ENCODE data around the gene NNAT.
"Not testable (repeated sequence)": the region's sequence is repeated elsewhere in the genome, so short reads cannot be mapped to it uniquely, and the experiment has no call there.

Gene NNAT

DNA sequence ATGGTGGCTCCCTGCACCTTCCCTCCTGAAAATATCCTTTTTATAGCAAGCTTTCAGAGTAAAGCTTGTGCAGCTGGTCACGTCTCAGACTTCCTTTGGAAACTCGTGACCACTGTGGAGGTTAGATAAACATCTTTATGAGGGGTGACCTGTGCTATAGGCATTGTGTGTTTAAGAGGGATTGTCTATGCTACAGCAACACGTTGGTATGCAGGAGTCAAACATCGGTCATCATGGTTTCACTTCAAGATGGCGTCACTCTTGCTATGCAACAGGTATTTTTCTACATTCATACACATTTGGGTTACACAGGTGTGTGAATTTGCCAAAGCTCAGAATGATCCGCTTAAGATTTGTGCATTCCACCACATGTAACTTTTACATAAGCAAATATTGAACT, 21.2 kb downstream of the NNAT start:
- DNase-seq = no peak

GRCh38 chr20:37543828-37544227, 22.8 kb downstream of the NNAT start:
- DNase-seq = peak; percentile 3

GRCh38 chr20:37544386-37544785, 23.3 kb downstream of the NNAT start:
- DNase-seq = no peak

GRCh38 chr20:37545516-37545915, 24.5 kb downstream of the NNAT start:
- DNase-seq = no peak

DNA sequence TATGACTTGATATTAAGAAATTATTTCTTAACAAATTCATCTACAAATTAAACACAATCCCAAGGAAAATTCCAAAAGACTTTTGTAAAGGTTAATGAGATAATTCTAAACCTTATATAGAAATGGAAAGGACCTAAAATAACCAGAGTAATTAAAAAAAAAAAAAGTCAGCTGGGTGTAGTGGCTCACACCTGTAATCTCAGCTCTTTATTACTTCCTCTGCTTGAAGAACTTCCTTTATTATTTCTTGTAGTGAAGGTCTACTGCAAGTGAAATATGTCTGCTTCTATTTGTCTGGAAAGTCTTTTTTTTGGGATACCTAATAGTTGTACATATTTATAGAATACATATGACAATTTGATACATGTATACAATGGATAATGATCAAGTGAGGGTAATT, 26.9 kb downstream of the NNAT start:
- DNase-seq = no peak

DNA sequence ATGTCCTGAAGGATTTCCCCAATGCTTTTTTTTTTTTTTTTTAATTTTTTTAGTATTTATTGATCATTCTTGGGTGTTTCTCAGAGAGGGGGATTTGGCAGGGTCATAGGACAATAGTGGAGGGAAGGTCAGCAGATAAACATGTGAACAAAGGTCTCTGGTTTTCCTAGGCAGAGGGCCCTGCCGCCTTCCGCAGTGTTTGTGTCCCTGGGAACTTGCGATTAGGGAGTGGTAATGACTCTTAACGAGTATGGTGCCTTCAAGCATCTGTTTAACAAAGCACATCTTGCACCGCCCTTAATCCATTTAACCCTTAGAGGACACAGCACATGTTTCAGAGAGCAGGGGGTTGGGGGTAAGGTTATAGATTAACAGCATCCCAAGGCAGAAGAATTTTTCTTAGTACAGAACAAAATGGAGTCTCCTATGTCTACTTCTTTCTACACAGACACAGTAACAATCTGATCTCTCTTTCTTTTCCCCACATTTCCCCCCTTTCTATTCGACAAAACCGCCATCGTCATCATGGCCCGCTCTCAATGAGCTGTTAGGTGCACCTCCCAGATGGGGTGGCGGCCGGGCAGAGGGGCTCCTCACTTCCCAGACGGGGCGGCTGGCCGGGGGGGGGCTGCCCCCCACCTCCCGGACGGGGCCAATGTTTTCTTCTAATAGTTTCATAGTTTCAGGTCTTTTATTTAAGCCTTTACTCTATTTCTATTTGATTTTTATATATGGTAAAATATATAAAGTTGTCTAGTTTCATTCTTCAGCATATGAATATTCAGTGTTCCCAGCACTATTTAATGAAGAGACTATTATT, 29.3 kb downstream of the NNAT start:
- DNase-seq = not testable (repeated sequence)

GRCh38 chr20:37551660-37552059, 30.6 kb downstream of the NNAT start:
- DNase-seq = not testable (repeated sequence)

DNA sequence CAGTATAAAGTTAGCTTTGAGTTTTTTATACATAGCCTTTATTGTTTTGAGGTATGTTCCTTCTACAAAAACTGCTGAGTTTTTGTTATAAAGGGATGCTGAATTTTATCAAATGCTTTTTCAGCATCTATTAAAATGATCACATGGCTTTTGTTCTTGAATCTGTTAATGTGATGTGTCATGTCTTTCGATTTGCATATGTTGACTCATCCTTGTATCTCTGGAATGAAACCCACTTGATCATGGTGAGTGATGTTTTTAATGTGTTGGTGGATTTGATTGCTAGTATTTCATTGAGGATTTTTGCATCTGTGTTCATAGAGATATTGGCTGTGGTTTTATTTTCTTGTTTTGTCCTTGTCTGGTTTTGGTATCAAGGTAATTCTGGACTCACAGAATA, 31.4 kb downstream of the NNAT start:
- no peak for DNase-seq

- peak; percentile 15 for DNase-seq
Measured at GRCh38 chr20:37554721-37555298, 33.8 kb downstream of the NNAT start.

DNA sequence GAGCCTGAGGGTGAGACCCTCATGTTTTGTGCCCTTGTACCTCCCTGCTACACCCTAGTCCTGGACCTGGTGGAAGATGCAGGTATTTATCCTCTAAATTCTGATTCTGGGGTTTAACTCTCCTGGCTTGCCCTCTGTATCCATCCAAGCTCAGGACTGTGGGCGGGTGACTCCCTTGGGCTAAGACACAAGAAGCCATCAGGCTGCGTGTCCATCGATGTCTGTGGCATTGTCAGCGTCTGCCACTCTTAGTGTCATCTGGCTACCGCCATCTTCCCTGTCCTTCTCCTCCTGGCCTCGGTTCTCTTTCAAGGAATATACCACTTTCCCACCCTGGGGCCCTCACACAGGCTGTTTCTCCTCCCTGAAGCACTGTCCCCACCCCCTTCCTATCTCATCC, 35.5 kb downstream of the NNAT start:
- DNase-seq = no peak

DNA sequence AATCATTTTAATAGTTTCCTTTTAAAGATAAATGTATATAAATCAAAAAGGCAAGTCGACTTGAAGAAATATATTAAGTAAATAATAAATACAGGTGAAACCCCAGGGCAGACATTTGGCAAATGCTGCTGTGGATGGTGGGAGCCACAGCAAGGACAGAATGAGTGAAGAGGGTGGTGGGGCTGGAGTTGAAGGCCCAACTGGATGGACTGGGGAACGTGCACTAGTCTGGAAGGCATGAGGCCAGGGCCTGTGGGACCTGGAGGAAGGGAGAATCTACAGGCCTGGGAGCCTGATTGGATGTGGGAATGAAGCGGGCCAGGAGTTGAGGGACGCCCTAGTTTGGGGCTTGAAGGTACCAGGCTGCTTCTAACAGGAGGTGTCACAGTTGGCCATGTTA, 37.3 kb downstream of the NNAT start:
- DNase-seq = no peak

- DNase-seq = no peak
Measured at GRCh38 chr20:37558779-37559178, 37.7 kb downstream of the NNAT start.

DNA sequence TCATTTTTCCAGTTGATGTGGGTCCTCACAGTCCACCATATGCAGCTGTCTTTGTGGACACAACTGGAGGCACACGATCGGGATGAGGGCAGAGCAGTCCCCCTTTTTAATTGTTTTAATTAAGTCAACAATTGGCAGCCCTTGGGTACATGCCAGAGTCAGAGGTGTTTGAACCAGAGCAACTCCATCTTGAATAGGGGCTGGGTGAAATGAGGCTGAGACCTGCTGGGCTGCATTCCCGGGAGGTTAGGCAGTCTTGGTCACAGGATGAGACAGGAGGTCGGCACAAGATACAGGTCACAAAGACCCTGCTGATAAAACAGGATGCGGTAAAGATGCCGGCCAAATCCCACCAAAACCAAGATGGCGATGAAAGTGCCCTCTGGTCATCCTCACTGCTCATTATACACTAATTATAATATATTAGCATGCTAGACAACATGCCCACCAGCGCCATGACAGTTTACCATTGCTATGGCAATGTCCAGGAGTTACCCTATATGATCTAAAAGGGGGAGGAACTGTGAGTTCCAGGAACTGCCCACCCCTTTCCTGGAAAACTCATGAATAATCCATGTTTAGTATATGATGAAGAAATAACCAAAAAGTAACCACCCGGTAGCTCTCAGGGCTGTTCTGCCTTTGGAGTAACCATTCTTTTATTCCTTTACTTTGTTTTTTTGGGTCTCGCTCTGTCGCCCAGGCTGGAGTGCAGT, 38.4 kb downstream of the NNAT start:
- DNase-seq = no peak

GRCh38 chr20:37560629-37561028, 39.6 kb downstream of the NNAT start:
- DNase-seq = no peak

DNA sequence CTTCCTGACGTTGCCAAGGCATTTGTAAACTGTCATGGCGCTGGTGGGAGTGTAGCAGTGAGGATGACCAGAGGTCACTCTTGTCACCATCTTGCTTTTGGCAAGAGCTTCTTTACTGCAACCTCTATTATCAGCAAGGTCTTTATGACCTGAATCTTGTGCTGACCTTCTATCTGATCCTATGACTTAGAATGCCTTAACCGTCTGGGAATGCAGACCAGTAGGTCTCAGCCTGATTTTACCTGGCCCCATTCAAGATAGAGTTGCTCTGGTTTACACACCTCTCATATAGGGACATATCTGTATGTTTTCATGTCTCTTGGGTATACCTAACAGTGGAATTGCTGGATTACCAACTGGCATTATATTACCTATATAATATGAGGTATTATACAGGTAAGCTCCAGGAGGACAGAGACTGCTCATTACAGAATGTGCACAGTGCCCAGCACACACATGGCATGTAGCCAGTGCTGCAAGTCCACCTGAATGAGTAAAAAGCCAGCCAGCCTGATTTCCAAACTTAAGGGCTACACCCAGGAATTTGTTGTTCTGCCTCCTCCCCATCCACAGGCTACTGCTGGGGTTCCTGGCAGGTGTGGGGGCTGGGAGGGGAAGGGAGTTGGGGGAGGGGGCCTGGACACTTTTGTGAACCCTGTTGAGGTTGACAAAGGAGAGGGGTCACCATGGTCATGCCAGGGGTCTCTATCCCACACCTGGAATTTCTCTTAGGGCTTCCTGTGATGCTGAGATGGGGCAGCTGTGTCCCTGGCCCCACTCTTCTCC, 41.8 kb downstream of the NNAT start:
- no peak for DNase-seq

DNA sequence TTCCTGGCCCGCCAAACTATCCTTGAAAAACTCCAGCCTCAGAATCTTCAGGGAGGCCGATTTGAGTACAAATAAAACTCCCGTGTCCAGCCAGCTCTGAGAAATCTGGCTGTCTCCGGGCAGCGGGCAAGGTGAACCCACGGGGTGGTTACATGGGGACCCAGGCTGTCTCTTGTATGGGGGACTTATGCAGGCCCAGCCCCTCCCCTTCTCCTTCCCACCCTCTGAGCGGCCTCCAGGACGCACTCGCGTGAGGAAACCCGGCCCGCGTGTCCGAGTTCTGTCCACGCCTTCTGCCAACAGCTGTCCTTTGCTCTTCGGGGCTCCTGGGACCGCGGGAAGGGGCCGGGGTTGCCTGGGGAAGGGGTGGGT, 43.0 kb downstream of the NNAT start:
- DNase-seq = no peak

- peak; percentile 58 for DNase-seq
Measured at GRCh38 chr20:37564388-37565133, 43.5 kb downstream of the NNAT start.

DNA sequence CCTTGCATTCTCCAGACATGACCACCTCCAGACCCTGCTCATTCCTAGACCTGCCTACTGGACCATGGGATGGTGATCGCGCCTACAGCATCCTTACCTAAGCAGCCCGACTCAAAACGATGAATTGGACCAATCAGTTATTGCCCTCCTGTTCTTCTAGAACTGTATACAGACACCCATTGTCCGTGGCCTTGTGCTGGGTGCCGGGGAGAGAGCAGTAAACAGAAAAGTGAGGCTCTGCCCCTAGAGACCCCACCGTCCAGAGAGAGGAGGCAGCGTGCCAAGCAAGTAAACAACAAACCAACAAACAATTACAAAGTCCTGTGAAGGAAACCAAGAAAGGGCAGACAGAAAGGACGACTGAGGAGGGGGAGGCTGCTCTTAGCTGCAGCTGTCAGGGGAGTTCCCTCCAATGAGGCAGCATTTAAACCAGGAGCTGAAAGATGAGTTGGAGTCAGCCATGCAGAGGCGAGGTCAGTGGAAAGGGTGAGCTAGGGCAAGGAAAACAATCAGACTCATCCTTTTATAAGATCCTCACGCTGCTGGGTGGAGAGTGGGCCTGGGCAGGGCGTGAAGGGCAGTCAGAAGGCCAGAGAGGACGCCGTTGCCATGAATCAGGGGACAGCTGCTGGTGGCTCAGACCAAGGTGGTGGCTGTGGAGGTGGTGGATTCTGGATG, 44.2 kb downstream of the NNAT start:
- peak; percentile 81 for DNase-seq

DNA sequence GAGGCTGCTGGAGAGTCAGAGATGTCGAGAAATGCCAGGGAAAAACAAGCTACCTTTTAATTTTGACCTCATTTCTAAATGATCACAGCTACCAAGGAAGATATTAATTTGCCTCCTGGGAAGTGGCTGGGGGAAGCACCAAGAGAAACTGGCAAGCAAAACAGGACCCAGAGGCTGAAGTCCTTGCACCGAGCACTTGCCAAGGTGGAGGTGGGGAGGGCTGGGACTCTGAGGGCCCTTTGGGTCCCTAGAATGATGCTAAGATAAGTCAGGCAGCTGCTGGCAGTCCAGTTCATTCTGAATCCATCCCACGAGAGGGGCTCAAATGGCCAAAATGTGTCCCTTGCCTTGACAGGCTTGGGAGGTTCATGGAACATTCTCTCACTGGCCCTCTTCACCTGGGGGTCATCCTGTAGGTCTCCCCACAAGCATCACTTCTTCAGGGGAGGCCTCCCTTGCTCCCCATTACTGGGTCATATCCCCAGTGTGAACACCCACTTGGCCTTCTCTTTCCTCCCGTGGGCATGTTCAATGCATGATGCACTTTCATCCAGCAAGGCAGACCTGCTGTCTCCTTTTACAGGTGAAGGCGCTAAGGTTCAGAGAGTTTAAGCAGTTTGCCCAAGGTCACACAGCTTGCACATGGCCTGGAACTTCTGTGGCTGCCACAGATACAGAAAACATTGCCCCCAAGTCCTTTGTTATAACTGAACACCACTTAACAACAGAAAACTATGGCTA, 45.7 kb downstream of the NNAT start:
- no peak for DNase-seq

GRCh38 chr20:37567331-37567665, 46.2 kb downstream of the NNAT start:
- DNase-seq = peak; percentile 84
